ENCODE measurements around the gene INPP5F. TPM values are rescaled to one million over a fixed set of nuclear protein-coding genes. Genes with fewer than 3 reads are reported as not detected.
A peak's percentile ranks its signal among the peaks of the same experiment; 100 is the strongest.

The INPP5F gene
- total RNA-seq, 6 experiments from 2014 or later: 2.0 to 3.9 (median 2.5) TPM

- DNase-seq: no peak
- TF ChIP-seq CTCF (IDR thresholded peaks at IDR 0.05): no peak
- no peak for TF ChIP-seq POLR2A (IDR thresholded peaks at IDR 0.05)
- no peak overlapping the region for H3K27ac ChIP-seq
- no peaks in the 10 kb centered on the region for H3K4me1 ChIP-seq
- ATAC-seq: no peak
- H3K27me3 ChIP-seq: no peaks in the 10 kb centered on the region
- intact Hi-C loops (cut with DNase I): no loop called here
- no peak overlapping the region for H3K4me3 ChIP-seq
- 93% methylated on average over 3 of the region's 3 CpGs for WGBS (ENCODE audit: insufficient coverage, low coverage, low lambda C conversion rate, missing lambda C conversion rate)
- no peaks in the 10 kb centered on the region for H3K36me3 ChIP-seq
- no peaks in the 10 kb centered on the region for H3K9me3 ChIP-seq
These were observed 36.2 kb downstream of the INPP5F start for GRCh38 chr10:119762035-119762434.

GRCh38 chr10:119762805-119763798 is 37.3 kb downstream of the INPP5F start:
- no peak overlapping the region for H3K27ac ChIP-seq
- H3K9me3 ChIP-seq: no peaks in the 10 kb centered on the region
- H3K27me3 ChIP-seq: no peaks in the 10 kb centered on the region
- WGBS (ENCODE audit: insufficient coverage, low coverage, low lambda C conversion rate, missing lambda C conversion rate): 76% methylated on average over 4 of the region's 8 CpGs
- intact Hi-C loops (cut with DNase I): no loop called here
- H3K4me3 ChIP-seq: no peak overlapping the region
- TF ChIP-seq POLR2A (IDR thresholded peaks at IDR 0.05) (no peak), CTCF (IDR thresholded peaks at IDR 0.05) (no peak)
- H3K36me3 ChIP-seq: no peaks in the 10 kb centered on the region
- DNase-seq (no peak), ATAC-seq (no peak)
- no peaks in the 10 kb centered on the region for H3K4me1 ChIP-seq

GRCh38 chr10:119768455-119769094 is 42.7 kb downstream of the INPP5F start:
- no peaks in the 10 kb centered on the region for H3K4me1 ChIP-seq
- ATAC-seq (no peak), DNase-seq (no peak)
- WGBS (ENCODE audit: insufficient coverage, low coverage, low lambda C conversion rate, missing lambda C conversion rate): 73% methylated on average over 3 of the region's 4 CpGs
- no peaks in the 10 kb centered on the region for H3K9me3 ChIP-seq
- H3K27me3 ChIP-seq: no peaks in the 10 kb centered on the region
- intact Hi-C loops (cut with DNase I): no loop called here
- no peaks in the 10 kb centered on the region for H3K36me3 ChIP-seq
- H3K27ac ChIP-seq: no peak overlapping the region
- no peak overlapping the region for H3K4me3 ChIP-seq
- TF ChIP-seq POLR2A (IDR thresholded peaks at IDR 0.05): no peak
- no peak for TF ChIP-seq CTCF (IDR thresholded peaks at IDR 0.05)

DNA sequence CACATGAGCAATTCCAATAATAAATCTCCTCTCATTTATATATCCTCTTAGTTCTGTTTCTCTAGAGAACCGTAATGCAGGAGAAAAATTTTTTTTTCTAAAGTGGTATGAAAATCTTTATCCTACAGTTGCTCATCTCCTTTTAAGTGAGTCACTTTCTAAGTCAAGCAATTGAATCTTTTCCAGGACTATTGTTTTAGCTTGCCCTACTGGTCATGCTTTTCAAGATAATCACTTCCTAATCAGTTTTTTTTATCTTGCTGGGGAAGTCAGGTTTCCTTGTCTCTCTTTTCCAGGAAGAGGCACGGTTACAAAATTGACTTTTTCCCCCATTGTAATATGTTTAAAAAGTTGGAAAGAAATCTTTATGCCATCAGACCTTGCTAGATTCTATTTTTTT is 44.0 kb downstream of the INPP5F start:
- ATAC-seq: peak in 1 of 4 donors; percentile 53
- Histone ChIP-seq H3K27me3 (no peaks in the 10 kb centered on the region), H3K36me3 (no peaks in the 10 kb centered on the region), H3K4me3 (no peak overlapping the region), H3K4me1 (no peaks in the 10 kb centered on the region), H3K9me3 (no peaks in the 10 kb centered on the region), H3K27ac (no peak overlapping the region)
- 69% methylated on average over 2 of the region's 2 CpGs for WGBS (ENCODE audit: insufficient coverage, low coverage, low lambda C conversion rate, missing lambda C conversion rate)
- intact Hi-C loops (cut with DNase I): no loop called here
- DNase-seq: no peak
- no peak for TF ChIP-seq POLR2A (IDR thresholded peaks at IDR 0.05)
- TF ChIP-seq CTCF (IDR thresholded peaks at IDR 0.05): no peak

Data from right lobe of liver (tissue), 6 donors.